WERI-Rb-1 (cell line): Measurements from ENCODE around the gene RNF44.

ENCODE experiments used
- DNase-seq: peaks from one replicate; pipeline ENCODE4 v3.0.0-alpha.2; 2020
- H3K27ac ChIP-seq: fragments of 250-450 bp; sonication (Bioruptor Pico); 2 replicates; pipeline ENCODE4 v1.5.1; 2020; ENCODE audit warnings: mild to moderate bottlenecking, moderate library complexity
- H3K27me3 ChIP-seq: fragments of 250-450 bp; sonication (Bioruptor Pico); 2 replicates; pipeline ENCODE4 v1.5.1; 2021; ENCODE audit warnings: mild to moderate bottlenecking, low read depth, moderate library complexity; ENCODE audit not compliant: insufficient read depth, severe bottlenecking
- H3K36me3 ChIP-seq: fragments of 250-450 bp; sonication (Bioruptor Pico); 2 replicates; pipeline ENCODE4 v1.5.1; 2020; ENCODE audit warnings: mild to moderate bottlenecking, moderate library complexity
- H3K4me3 ChIP-seq: 2 replicates; pipeline ENCODE4 v1.5.1; 2011; ENCODE audit warnings: low read depth, mild to moderate bottlenecking, control low read depth, low read length
- H3K9me3 ChIP-seq: fragments of 250-450 bp; sonication (Bioruptor Pico); 2 replicates; pipeline ENCODE4 v1.5.1; 2021; ENCODE audit warnings: mild to moderate bottlenecking, moderate library complexity; ENCODE audit not compliant: severe bottlenecking
- CTCF ChIP-seq: IDR thresholded peaks from 2 replicates; pipeline ENCODE4 v1.5.1; 2011; ENCODE audit warnings: low read depth, mild to moderate bottlenecking, control low read depth, inconsistent platforms, low read length

RNF44 gene

DNA sequence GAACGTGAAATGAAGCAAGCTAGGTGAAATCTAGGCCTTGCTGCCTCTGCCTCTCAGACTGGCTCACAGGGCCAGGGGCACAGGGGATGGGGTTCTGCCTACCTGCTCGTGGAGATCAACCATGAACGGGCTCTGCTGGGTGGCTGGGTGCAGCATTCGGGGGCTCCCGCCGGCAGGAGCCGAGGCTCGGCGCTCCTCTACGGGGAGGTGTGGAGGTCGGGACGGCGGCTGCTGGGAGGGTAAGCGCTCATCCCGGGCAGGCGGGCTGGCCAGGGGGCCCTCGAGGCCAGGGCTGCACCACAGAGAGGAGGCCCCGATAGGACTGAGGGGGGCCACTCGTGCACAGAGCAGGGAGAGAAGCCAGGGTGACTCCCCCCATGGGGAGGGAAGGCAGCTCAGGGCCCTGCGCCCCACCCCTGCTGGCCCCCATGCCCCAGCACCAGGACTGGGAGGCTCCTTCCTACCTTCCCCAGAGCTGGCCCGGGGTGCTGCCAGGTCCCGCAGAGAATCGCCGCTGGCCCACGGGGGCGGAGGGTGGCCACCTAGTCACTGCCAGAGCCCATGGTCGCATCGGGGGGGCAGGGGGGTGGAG lies 5.2 kb downstream of the RNF44 start:
- Histone ChIP-seq H3K9me3 (no peaks in the 10 kb centered on the region), H3K27ac (no peak overlapping the region), H3K36me3 (peaks cover 76% of the 10 kb centered on the region), H3K4me3 (no peak overlapping the region), H3K27me3 (no peaks in the 10 kb centered on the region)
- no peak for TF ChIP-seq CTCF
- no peak for DNase-seq

GRCh38 chr5:176530983-176531901 lies 6.0 kb downstream of the RNF44 start:
- no peak overlapping the region for H3K4me3 ChIP-seq
- DNase-seq = no peak
- H3K27me3 ChIP-seq = no peaks in the 10 kb centered on the region
- TF ChIP-seq CTCF = no peak
- peaks cover 77% of the 10 kb centered on the region for H3K36me3 ChIP-seq
- no peaks in the 10 kb centered on the region for H3K9me3 ChIP-seq
- no peak overlapping the region for H3K27ac ChIP-seq

GRCh38 chr5:176530393-176530982 lies 6.7 kb downstream of the RNF44 start:
- Histone ChIP-seq H3K4me3 (no peak overlapping the region), H3K27ac (no peak overlapping the region), H3K9me3 (no peaks in the 10 kb centered on the region), H3K27me3 (no peaks in the 10 kb centered on the region), H3K36me3 (peaks cover 73% of the 10 kb centered on the region)
- no peak for DNase-seq
- TF ChIP-seq CTCF = no peak

DNA sequence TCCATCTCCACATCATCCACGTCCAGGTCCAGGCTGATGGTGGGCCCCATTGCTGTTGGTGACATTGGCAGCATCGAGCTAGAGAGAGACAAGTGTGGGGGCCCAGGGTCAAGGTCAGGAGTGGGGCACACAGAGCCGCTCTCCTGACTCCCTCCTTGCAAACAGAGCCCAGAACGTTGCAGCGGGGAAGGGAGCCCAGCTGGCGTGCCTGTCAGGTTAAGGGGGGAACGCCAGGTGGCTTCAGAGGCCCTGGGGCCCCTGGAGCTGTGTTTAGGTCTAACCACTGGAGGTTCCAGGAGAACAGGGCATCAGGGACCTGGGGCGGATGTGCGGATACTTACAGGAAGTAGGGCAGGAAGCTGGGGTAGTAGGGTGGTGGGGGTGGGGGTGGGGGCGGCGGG lies 7.5 kb downstream of the RNF44 start:
- Histone ChIP-seq H3K36me3 (peaks cover 65% of the 10 kb centered on the region), H3K4me3 (no peak overlapping the region), H3K27me3 (no peaks in the 10 kb centered on the region), H3K27ac (no peak overlapping the region), H3K9me3 (no peaks in the 10 kb centered on the region)
- no peak for DNase-seq
- TF ChIP-seq CTCF = no peak

- Histone ChIP-seq H3K9me3 (no peaks in the 10 kb centered on the region), H3K4me3 (no peak overlapping the region), H3K27me3 (no peaks in the 10 kb centered on the region), H3K36me3 (peaks cover 60% of the 10 kb centered on the region), H3K27ac (no peak overlapping the region)
- DNase-seq = no peak
- TF ChIP-seq CTCF = no peak
These were observed 8.0 kb downstream of the RNF44 start for GRCh38 chr5:176529116-176529740.
